Lower leg skin (tissue), 3 donors: ENCODE measurements around the gene MICAL2.

Experiments used
- POLR2A ChIP-seq, 2 donors: fragments of 450-650 bp; IDR thresholded peaks; one replicate each; pipeline ENCODE4 v1.6.1; 2016 to 2017; ENCODE audit warnings: antibody characterized with exemption in 2 of 2, mild to moderate bottlenecking in 1 of 2, moderate library complexity in 1 of 2
- TF ChIP-seq, protein P1 (sequence below), 3 donors: fragments of 450-650 bp; IDR thresholded peaks; one replicate each; pipeline ENCODE4 v1.5.1; 2016; ENCODE audit warnings: antibody characterized with exemption in 3 of 3, mild to moderate bottlenecking in 3 of 3, moderate library complexity in 2 of 3

DNA sequence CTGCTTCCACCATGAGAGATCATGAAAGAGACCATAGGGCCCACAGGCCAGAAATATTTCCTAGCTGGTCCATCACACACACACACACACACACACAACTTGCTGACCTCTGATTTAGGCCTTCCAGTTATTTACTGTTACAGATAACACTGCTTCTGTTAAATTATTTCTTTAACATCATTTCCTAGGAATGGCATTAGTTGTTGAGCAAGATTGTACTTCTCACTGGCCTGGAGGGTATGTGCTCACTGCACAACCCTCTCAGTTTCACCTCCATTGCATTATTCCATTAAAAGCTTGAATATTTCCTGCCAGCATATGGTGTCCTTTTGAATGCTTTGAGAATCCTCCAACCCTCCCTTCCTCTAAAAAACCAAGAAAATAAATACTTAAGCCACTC is 104.4 kb downstream of the MICAL2 start:
- TF ChIP-seq POLR2A (IDR thresholded peaks at IDR 0.05) = no peak
- TF ChIP-seq, protein P1, sequence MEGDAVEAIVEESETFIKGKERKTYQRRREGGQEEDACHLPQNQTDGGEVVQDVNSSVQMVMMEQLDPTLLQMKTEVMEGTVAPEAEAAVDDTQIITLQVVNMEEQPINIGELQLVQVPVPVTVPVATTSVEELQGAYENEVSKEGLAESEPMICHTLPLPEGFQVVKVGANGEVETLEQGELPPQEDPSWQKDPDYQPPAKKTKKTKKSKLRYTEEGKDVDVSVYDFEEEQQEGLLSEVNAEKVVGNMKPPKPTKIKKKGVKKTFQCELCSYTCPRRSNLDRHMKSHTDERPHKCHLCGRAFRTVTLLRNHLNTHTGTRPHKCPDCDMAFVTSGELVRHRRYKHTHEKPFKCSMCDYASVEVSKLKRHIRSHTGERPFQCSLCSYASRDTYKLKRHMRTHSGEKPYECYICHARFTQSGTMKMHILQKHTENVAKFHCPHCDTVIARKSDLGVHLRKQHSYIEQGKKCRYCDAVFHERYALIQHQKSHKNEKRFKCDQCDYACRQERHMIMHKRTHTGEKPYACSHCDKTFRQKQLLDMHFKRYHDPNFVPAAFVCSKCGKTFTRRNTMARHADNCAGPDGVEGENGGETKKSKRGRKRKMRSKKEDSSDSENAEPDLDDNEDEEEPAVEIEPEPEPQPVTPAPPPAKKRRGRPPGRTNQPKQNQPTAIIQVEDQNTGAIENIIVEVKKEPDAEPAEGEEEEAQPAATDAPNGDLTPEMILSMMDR (IDR thresholded peaks at IDR 0.05) = no peak
